Measurements from ENCODE around the gene CIAPIN1. TPM values are rescaled to one million over a fixed set of nuclear protein-coding genes. Genes with fewer than 3 reads are reported as not detected.

The CIAPIN1 gene
- total RNA-seq, 1 donor from 2014 or later: 97.2 TPM

GRCh38 chr16:57432989-57433388 is 14.2 kb downstream of the CIAPIN1 start:
- H3K9me3 Mint-ChIP-seq: no peaks in the 10 kb centered on the region
- H3K27me3 Mint-ChIP-seq (ENCODE audit: low read depth): no peaks in the 10 kb centered on the region
- H3K4me1 Mint-ChIP-seq: no peaks in the 10 kb centered on the region
- H3K4me3 Mint-ChIP-seq: no peak overlapping the region
- no peak for DNase-seq (ENCODE audit: low read depth, low spot score)
- peaks cover 26% of the 10 kb centered on the region for H3K36me3 Mint-ChIP-seq (ENCODE audit: low read depth)
- no peak for TF ChIP-seq CTCF (conservative IDR thresholded peaks at IDR 0.05)
- no peak overlapping the region for H3K27ac Mint-ChIP-seq (ENCODE audit: unreplicated experiment)

- H3K4me1 Mint-ChIP-seq: no peaks in the 10 kb centered on the region
- DNase-seq (ENCODE audit: low read depth, low spot score): no peak
- H3K4me3 Mint-ChIP-seq: no peak overlapping the region
- H3K36me3 Mint-ChIP-seq (ENCODE audit: low read depth): peaks cover 25% of the 10 kb centered on the region
- no peak overlapping the region for H3K27ac Mint-ChIP-seq (ENCODE audit: unreplicated experiment)
- H3K27me3 Mint-ChIP-seq (ENCODE audit: low read depth): no peaks in the 10 kb centered on the region
- TF ChIP-seq CTCF (conservative IDR thresholded peaks at IDR 0.05): no peak
- H3K9me3 Mint-ChIP-seq: no peaks in the 10 kb centered on the region
These were observed 14.7 kb downstream of the CIAPIN1 start for GRCh38 chr16:57432505-57432904.

DNA sequence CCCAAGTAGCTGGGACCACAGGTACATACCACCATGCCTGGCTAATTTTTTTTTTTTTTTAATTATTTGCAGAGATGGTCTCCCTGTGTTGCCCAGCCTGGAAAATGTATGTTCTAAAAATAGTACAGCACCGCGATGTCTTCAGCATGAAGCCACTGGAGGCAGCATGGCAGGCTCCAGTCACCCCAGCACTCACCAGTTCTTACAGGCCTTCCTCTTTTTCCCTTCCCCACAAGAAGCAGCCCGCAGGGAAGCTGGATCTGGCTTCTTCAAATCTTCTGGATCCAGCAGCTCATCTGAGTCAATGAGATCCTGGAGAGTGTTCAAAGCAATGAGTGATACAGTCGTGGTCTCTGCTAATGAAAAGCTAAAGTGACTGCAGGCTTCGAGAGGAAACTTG is 16.2 kb downstream of the CIAPIN1 start:
- Mint-ChIP-seq H3K27ac (ENCODE audit: unreplicated experiment) (no peak overlapping the region), H3K4me3 (no peak overlapping the region), H3K36me3 (ENCODE audit: low read depth) (peaks cover 25% of the 10 kb centered on the region), H3K4me1 (no peaks in the 10 kb centered on the region), H3K9me3 (no peaks in the 10 kb centered on the region), H3K27me3 (ENCODE audit: low read depth) (no peaks in the 10 kb centered on the region)
- no peak for TF ChIP-seq CTCF (conservative IDR thresholded peaks at IDR 0.05)
- no peak for DNase-seq (ENCODE audit: low read depth, low spot score)

DNA sequence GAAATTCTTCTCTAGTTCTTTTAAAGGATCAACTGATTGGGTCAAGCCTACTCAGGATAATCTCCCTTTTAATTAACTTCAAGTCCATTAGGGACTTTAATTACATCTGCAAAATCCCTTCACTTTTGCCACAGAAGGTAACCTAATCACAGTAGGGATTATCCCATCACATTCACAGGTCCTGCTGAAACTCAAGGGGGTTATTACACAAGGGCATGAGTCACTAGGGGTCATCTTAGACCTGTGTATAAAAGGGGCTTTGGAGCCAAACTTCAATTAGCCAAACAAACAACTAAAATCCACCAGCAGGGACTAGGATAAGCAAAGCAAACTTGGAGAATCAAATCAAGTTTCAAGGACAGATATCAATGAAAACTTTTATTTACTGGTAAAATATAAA is 19.4 kb downstream of the CIAPIN1 start:
- no peak overlapping the region for H3K4me3 Mint-ChIP-seq
- peak overlapping the region; percentile 45 for H3K27ac Mint-ChIP-seq (ENCODE audit: unreplicated experiment)
- no peak for TF ChIP-seq CTCF (conservative IDR thresholded peaks at IDR 0.05)
- no peaks in the 10 kb centered on the region for H3K9me3 Mint-ChIP-seq
- H3K27me3 Mint-ChIP-seq (ENCODE audit: low read depth): no peaks in the 10 kb centered on the region
- H3K36me3 Mint-ChIP-seq (ENCODE audit: low read depth): peaks cover 21% of the 10 kb centered on the region
- DNase-seq (ENCODE audit: low read depth, low spot score): no peak
- no peaks in the 10 kb centered on the region for H3K4me1 Mint-ChIP-seq

- Mint-ChIP-seq H3K27ac (ENCODE audit: unreplicated experiment) (peak overlapping the region; percentile 64), H3K9me3 (no peaks in the 10 kb centered on the region), H3K36me3 (ENCODE audit: low read depth) (peaks cover 16% of the 10 kb centered on the region), H3K4me3 (no peak overlapping the region), H3K4me1 (peaks cover 4% of the 10 kb centered on the region), H3K27me3 (ENCODE audit: low read depth) (no peaks in the 10 kb centered on the region)
- DNase-seq (ENCODE audit: low read depth, low spot score): no peak
- TF ChIP-seq CTCF (conservative IDR thresholded peaks at IDR 0.05): no peak
These were observed 19.9 kb downstream of the CIAPIN1 start for GRCh38 chr16:57427307-57427706.

- TF ChIP-seq CTCF (conservative IDR thresholded peaks at IDR 0.05): no peak
- Mint-ChIP-seq H3K9me3 (no peaks in the 10 kb centered on the region), H3K27me3 (ENCODE audit: low read depth) (no peaks in the 10 kb centered on the region), H3K27ac (ENCODE audit: unreplicated experiment) (no peak overlapping the region), H3K4me1 (peaks cover 8% of the 10 kb centered on the region), H3K36me3 (ENCODE audit: low read depth) (peaks cover 15% of the 10 kb centered on the region), H3K4me3 (no peak overlapping the region)
- DNase-seq (ENCODE audit: low read depth, low spot score): no peak
These were observed 20.8 kb downstream of the CIAPIN1 start for GRCh38 chr16:57426356-57426755.

Measured in neural crest cell (in vitro differentiated cells).